Hematopoietic multipotent progenitor cell (in vitro differentiated cells): ENCODE results near the gene APC2. TPM values are rescaled to one million over a fixed set of nuclear protein-coding genes. Genes with fewer than 3 reads are reported as not detected.
"Not testable (repeated sequence)": the region's sequence is repeated elsewhere in the genome, so short reads cannot be mapped to it uniquely, and the experiment has no call there.

Experiments
- DNase-seq, 3 donors: peaks; one replicate each; pipeline ENCODE4 v3.0.0-alpha.2; 2011 to 2015; ENCODE audit warnings: low read depth in 2 of 3, low spot score in 2 of 3
- total RNA-seq: library from RNA; depleted of rRNA; stranded (reverse); fragments of >200 nt; gene quantifications from one replicate; pipeline ENCODE4 v1.2.3, GENCODE V29; 2012

The APC2 gene
- total RNA-seq, 1 donor: 0.27 TPM

- no peak for DNase-seq
Measured at GRCh38 chr19:1505991-1506881, 56.3 kb downstream of the APC2 start.

- DNase-seq: no peak
Measured at GRCh38 chr19:1507192-1507660, 57.3 kb downstream of the APC2 start.

- peak; percentile 83 to 97 (median 95) for DNase-seq
Measured at GRCh38 chr19:1507763-1508506, 58.0 kb downstream of the APC2 start.

GRCh38 chr19:1508507-1508856 is 58.6 kb downstream of the APC2 start:
- DNase-seq: no peak

GRCh38 chr19:1509602-1510441 is 59.9 kb downstream of the APC2 start:
- no peak for DNase-seq

GRCh38 chr19:1510442-1510806 is 60.5 kb downstream of the APC2 start:
- no peak for DNase-seq

GRCh38 chr19:1510807-1511206 is 60.9 kb downstream of the APC2 start:
- no peak for DNase-seq

- DNase-seq: no peak
Measured at GRCh38 chr19:1511318-1512317, 61.7 kb downstream of the APC2 start.

GRCh38 chr19:1512671-1513498 is 63.0 kb downstream of the APC2 start, which contains the start of gene ADAMTSL5:
ADAMTSL5 (minus strand) TSS chr19:1513019; CDS start chr19:1510943, 2,076 bp downstream.
- DNase-seq: no peak

- DNase-seq: peak in 2 of 3 donors; percentile 56 to 65
Measured at GRCh38 chr19:1513499-1514294, 63.8 kb downstream of the APC2 start.

- DNase-seq: no peak
Measured at GRCh38 chr19:1514295-1514661, 64.4 kb downstream of the APC2 start.

- DNase-seq: no peak
Measured at GRCh38 chr19:1514986-1515721, 65.2 kb downstream of the APC2 start.

GRCh38 chr19:1516395-1516753 is 66.5 kb downstream of the APC2 start:
- DNase-seq: no peak

GRCh38 chr19:1518471-1518870 is 68.5 kb downstream of the APC2 start:
- no peak for DNase-seq

- DNase-seq: not testable (repeated sequence)
Measured at GRCh38 chr19:1519802-1520201, 69.9 kb downstream of the APC2 start.

GRCh38 chr19:1520203-1520780 is 70.4 kb downstream of the APC2 start:
- no peak for DNase-seq

GRCh38 chr19:1521636-1522035 is 71.7 kb downstream of the APC2 start:
- no peak for DNase-seq
